GM12875 (cell line): ENCODE measurements around the gene PHLPP1.

ENCODE experiments used
- H3K4me3 ChIP-seq: one replicate; pipeline ENCODE4 v1.5.1; 2011; ENCODE audit warnings: low read depth, low read length, control low read depth
- TF ChIP-seq, protein P1 (sequence below): IDR thresholded peaks from 2 replicates; pipeline ENCODE4 v1.5.1; 2011; ENCODE audit warnings: low read depth, mild to moderate bottlenecking, control low read depth, inconsistent platforms, low read length, moderate library complexity, borderline replicate concordance; ENCODE audit not compliant: insufficient read depth

Gene PHLPP1

DNA sequence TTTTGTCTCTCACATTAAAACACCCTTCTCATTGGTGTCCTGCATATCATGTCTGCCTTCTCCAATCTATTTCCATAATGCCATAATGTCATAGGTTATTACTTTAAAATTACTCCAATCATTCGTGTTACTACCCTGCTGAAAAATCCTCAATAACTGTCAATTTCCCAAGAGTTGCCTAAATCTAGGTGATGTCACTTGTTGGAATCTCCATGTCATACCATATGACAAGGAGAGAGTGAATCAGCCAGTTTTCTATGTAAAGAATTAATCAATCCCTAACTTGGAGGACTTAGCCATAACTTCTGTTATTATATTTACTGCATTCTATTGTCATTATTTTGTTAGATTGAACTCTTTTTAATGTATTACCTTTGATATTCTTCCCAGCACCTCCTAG lies 62.5 kb downstream of the PHLPP1 start:
- no peak overlapping the region for H3K4me3 ChIP-seq
- TF ChIP-seq, protein P1, sequence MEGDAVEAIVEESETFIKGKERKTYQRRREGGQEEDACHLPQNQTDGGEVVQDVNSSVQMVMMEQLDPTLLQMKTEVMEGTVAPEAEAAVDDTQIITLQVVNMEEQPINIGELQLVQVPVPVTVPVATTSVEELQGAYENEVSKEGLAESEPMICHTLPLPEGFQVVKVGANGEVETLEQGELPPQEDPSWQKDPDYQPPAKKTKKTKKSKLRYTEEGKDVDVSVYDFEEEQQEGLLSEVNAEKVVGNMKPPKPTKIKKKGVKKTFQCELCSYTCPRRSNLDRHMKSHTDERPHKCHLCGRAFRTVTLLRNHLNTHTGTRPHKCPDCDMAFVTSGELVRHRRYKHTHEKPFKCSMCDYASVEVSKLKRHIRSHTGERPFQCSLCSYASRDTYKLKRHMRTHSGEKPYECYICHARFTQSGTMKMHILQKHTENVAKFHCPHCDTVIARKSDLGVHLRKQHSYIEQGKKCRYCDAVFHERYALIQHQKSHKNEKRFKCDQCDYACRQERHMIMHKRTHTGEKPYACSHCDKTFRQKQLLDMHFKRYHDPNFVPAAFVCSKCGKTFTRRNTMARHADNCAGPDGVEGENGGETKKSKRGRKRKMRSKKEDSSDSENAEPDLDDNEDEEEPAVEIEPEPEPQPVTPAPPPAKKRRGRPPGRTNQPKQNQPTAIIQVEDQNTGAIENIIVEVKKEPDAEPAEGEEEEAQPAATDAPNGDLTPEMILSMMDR, result no peak

DNA sequence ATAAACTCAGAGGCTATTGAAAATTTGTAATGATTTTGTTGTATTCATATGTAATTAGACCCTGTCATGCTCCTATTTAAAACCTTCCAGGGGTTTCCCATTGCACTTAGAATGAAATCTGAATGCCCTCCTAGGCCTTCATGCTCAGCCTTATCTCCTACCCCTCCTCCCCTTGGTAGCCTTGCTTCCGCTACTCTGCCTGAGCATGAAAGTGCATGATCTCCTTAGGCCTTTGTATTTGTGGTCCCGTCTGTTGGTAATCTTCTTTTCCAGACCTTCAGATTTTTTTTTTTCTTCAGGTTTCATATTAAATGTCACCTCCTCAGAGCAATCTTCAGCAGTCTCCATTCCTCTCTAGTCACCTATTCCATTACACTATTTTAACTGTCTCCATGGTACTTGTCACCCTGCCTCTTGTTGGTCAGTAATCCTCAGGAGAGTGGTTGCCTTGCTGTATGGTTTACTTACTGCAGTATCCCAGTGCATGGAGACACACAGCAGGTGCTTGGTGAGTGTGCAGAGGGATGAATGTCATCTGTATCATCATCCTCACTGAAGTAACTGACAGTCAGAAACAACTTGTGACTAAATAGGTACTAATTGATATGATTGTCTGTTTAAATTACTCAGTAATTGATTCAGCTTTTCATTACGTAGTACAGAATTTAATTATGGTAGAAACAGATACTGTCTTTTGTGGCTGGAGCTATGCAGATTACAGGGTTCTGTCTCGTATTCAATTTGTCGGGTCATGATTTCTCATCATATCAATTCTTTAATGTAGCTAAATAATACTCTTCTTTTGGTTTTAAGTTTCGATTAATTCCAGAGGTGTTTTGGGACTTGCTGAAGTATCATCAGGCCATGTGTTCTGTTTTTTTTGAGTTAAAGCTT lies 63.9 kb downstream of the PHLPP1 start:
- TF ChIP-seq, protein P1, result no peak
- no peak overlapping the region for H3K4me3 ChIP-seq

DNA sequence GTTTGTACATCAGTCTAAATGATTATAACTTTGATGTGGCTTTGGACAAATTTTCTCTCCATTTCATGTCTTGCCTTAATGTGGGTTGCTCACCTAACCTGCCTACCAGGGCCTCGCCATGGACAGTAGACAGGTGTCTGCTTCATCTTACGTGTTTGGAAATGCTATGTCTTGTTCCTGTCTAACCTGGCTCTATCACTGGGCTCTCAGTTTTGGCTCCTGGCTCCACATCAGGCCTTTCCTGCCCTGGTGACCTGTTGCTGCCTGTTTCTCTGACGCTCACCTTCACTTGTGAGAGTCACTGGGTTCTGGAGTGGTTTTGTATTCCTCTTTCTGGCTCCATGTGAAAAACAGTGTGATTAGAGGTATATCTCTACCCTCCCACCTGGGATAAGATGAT lies 65.9 kb downstream of the PHLPP1 start:
- H3K4me3 ChIP-seq, result no peak overlapping the region
- TF ChIP-seq, protein P1, result no peak

DNA sequence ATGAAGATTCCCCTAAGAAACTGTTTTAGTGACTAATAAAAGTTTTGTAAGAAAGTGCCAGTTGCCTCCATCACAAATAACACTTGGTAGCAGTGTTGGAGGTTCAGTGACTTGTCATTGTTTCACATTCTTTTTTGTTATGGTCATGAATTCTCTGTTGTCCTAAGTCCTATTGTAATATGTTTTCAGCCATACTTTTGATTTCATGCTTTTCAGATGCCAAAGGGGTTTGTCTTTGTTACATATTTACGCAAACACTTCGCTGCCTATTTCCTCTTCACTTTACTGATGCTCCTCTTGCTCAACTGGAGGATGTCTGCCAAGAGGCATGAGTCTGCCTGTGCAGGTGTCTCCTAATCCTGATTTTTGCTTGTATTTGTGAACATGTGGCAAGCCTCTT lies 66.6 kb downstream of the PHLPP1 start:
- TF ChIP-seq, protein P1, result no peak
- H3K4me3 ChIP-seq, result no peak overlapping the region

DNA sequence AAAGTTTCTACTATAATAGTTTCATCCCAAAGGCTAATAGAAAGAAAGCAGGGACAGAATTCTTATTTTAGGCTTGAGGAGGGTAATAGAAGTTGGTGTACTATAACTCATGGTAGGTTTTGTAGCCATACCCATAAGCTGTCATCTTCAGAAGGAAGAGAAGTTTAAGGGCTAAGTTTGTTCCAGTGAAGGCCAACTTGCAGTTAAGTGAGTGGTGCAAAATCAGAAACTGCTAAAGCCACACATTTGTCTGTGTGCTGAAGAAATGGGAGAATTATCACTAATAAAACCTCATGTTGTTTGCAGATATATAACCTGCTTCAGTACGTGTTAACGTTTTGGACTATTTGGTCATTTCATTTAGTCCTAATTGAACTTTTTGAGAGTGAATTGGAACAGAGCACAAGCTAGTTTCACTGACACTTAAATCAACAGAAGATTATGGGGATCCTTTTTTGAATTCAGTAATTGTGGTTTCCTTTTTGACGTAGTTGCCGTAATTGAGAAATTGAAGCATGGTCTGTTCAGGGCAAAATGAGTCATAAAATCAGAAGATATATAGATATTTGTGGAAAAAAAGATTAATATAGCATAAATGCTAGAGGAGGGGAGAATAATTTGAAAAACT lies 69.1 kb downstream of the PHLPP1 start:
- TF ChIP-seq, protein P1, result no peak
- no peak overlapping the region for H3K4me3 ChIP-seq

DNA sequence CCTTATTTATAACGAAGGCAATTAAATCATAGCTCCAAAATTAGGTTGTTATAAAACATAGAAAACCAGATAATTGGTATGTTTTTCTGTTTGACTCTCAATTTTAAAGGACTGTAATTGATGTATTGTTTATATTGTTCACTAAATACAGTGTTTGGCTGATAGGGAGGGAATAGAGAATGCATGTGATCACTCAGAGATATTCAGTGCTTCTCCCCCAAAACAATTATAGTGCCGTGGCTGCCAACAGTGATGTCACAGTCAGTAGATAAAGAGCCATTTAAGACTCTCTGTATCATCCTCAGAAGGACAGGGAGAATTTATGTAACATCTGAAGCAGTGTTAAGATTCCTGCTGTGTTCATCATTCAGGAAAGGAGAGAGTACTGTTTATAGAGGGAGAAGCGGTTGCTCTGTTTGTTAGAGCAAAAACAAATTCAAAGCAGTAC lies 69.6 kb downstream of the PHLPP1 start:
- TF ChIP-seq, protein P1, result no peak
- no peak overlapping the region for H3K4me3 ChIP-seq
